GM21619 (cell line): ENCODE results near the gene TNFSF12.

ENCODE experiments used
- ATAC-seq: cut with Tn5 transposase; IDR thresholded peaks from one replicate; pipeline ENCODE4 v1.9.1; 2021; ENCODE audit not compliant: unreplicated experiment

The TNFSF12 gene

GRCh38 chr17:7563115-7563869, 14.4 kb downstream of the TNFSF12 start:
- no peak for ATAC-seq

- ATAC-seq = no peak
Measured at GRCh38 chr17:7569571-7569970, 20.7 kb downstream of the TNFSF12 start.

- no peak for ATAC-seq
Measured at GRCh38 chr17:7570351-7570750, 21.5 kb downstream of the TNFSF12 start.

GRCh38 chr17:7572338-7572587, 23.4 kb downstream of the TNFSF12 start:
- ATAC-seq = no peak

- peak; percentile 80 for ATAC-seq
Measured at GRCh38 chr17:7572588-7573323, 23.9 kb downstream of the TNFSF12 start.

GRCh38 chr17:7573324-7574080, 24.6 kb downstream of the TNFSF12 start:
- ATAC-seq = no peak

GRCh38 chr17:7574176-7574953, 25.5 kb downstream of the TNFSF12 start:
- ATAC-seq = no peak

GRCh38 chr17:7575481-7575883, 26.6 kb downstream of the TNFSF12 start:
- no peak for ATAC-seq

- ATAC-seq = no peak
Measured at GRCh38 chr17:7575959-7576358, 27.1 kb downstream of the TNFSF12 start.

- no peak for ATAC-seq
Measured at GRCh38 chr17:7576432-7576937, 27.6 kb downstream of the TNFSF12 start.

GRCh38 chr17:7577327-7578199, 28.7 kb downstream of the TNFSF12 start:
- no peak for ATAC-seq

- peak; percentile 44 for ATAC-seq
Measured at GRCh38 chr17:7579001-7579833, 30.4 kb downstream of the TNFSF12 start, which contains the start of gene CD68. TSS of gene CD68 (plus strand) at chr17:7579638. CDS start at chr17:7579678, 40 bp downstream.

- ATAC-seq = no peak
Measured at GRCh38 chr17:7579834-7580603, 31.2 kb downstream of the TNFSF12 start.

GRCh38 chr17:7580604-7581575, 32.0 kb downstream of the TNFSF12 start:
- ATAC-seq = no peak

- ATAC-seq = no peak
Measured at GRCh38 chr17:7582396-7583252, 33.8 kb downstream of the TNFSF12 start.
